Right lobe of liver (tissue), 6 donors: ENCODE measurements around the gene RBMS3. TPM values are rescaled to one million over a fixed set of nuclear protein-coding genes. Genes with fewer than 3 reads are reported as not detected.

Experiments
- ATAC-seq, 4 donors: fragments of 200-7000 bp; cut with Tn5 transposase; one replicate each; pipeline ENCODE4 v1.9.1; 2020; ENCODE audit warnings: mild to moderate bottlenecking in 4 of 4, moderate library complexity in 4 of 4
- DNase-seq, 3 donors: peaks; one replicate each; pipeline ENCODE4 v3.0.0-alpha.2; 2020
- H3K27ac ChIP-seq, 3 donors: fragments of 200-600 bp; one replicate each; pipeline ENCODE4 v1.8.0; 2022
- H3K27me3 ChIP-seq, 2 donors: fragments of 200-600 bp; one replicate each; pipeline ENCODE4 v1.8.0; 2022
- H3K36me3 ChIP-seq, 4 donors: fragments of 200-600 bp; sonication (generic) in 1 of 4; one replicate each; pipeline versions ENCODE4 v1.5.1 to v1.8.0; 2017 to 2022; ENCODE audit warnings: control low read depth in 1 of 4
- H3K4me1 ChIP-seq, 4 donors: fragments of 200-600 bp; sonication (generic) in 1 of 4; one replicate each; pipeline versions ENCODE4 v1.5.1 to v1.8.0; 2017 to 2022; ENCODE audit warnings: control low read depth in 1 of 4
- H3K4me3 ChIP-seq, 3 donors: fragments of 200-600 bp; one replicate each; pipeline ENCODE4 v1.8.0; 2022
- H3K9me3 ChIP-seq, 4 donors: fragments of 200-600 bp; sonication (generic) in 1 of 4; one replicate each; pipeline versions ENCODE4 v1.5.1 to v1.8.0; 2017 to 2022; ENCODE audit warnings: control low read depth in 1 of 4
- CTCF ChIP-seq, 4 donors: fragments of 200-600 bp in 3 of 4; fragments of 450-650 bp in 1 of 4; IDR thresholded peaks; one replicate each; pipeline versions ENCODE4 v1.5.1 to v1.8.0; 2016 to 2022; ENCODE audit warnings: antibody characterized with exemption in 4 of 4, mild to moderate bottlenecking in 2 of 4
- POLR2A ChIP-seq: fragments of 450-650 bp; IDR thresholded peaks from one replicate; pipeline ENCODE4 v1.6.1; 2017; ENCODE audit warnings: antibody characterized with exemption, mild to moderate bottlenecking
- WGBS: methylation state at CpG from one replicate; pipeline ENCODE4 v1.1.6; 2018; ENCODE audit warnings: low coverage, low lambda C conversion rate; ENCODE audit not compliant: insufficient coverage; ENCODE audit errors: missing lambda C conversion rate; 5-methylcytosine and 5-hydroxymethylcytosine counted together
- intact Hi-C, 2 donors: fragments of 100-400 bp; cut with DNase I; formaldehyde crosslinking; loops; one replicate each; pipeline versions ENCODE4 v1.11.2 to v1.14.1; 2022
- total RNA-seq, 6 experiments: library from RNA; depleted of rRNA in 2 of 6; stranded (reverse); fragments of >200 nt in 2 of 6; fragmentation: NEBNext Ultra II Directional in 3 of 6; extraction: Animal tissue kit (Norgen Biotek cat#: 25700) in 3 of 6; gene quantifications; one replicate each; pipeline versions ENCODE4 v1.1.0 to v1.2.4, GENCODE V29; 2016 to 2023
- donor health status: DM: no; HTN: yes; CAD: no.
- donor health status: DM: no; HTN: no; CAD: no.
- donor health status: DM: no; HTN: no; CAD: no.
- donor health status: DM: no; HTN: yes; CAD: no.
- donor health status: DM: no; HTN: yes; CAD: no.

RBMS3 gene
- total RNA-seq, 6 experiments from 2014 or later: 6.3 to 11.5 (median 8.3) TPM

DNA sequence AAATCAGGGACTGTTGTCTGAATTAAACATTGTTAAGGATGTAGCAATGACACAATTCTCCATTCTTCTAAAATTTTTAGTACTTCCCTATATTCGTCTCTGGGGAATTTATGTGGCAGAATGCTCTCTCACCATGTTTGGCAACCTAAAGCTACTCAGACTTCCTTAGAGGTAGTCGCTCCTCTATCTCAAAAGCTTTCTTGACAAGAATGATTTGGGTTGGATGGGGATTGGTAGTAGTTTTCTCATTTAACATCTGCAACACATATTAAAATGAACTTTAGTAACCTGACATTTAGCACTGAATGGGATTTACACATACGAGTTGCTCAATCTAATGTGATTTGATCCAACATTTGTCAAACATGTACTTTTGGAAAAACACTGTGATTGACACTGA, 233.3 kb downstream of the RBMS3 start:
- no peaks in the 10 kb centered on the region for H3K36me3 ChIP-seq
- H3K4me3 ChIP-seq: no peak overlapping the region
- ATAC-seq (peak in 3 of 4 donors; percentile 58 to 69 (median 62)), DNase-seq (no peak)
- TF ChIP-seq CTCF (IDR thresholded peaks at IDR 0.05) (no peak), POLR2A (no peak)
- WGBS: 34% methylated on average over 3 of the region's 3 CpGs
- H3K27ac ChIP-seq: no peak overlapping the region
- peaks cover 0 to 17% (median 8%) of the 10 kb centered on the region in 4 donors for H3K4me1 ChIP-seq
- intact Hi-C loops: no loop called here
- no peaks in the 10 kb centered on the region for H3K27me3 ChIP-seq
- no peaks in the 10 kb centered on the region for H3K9me3 ChIP-seq

GRCh38 chr3:29514912-29515311, 234.0 kb downstream of the RBMS3 start:
- Histone ChIP-seq H3K4me1 (peaks cover 0 to 17% (median 8%) of the 10 kb centered on the region in 4 donors), H3K36me3 (no peaks in the 10 kb centered on the region), H3K9me3 (no peaks in the 10 kb centered on the region), H3K4me3 (no peak overlapping the region), H3K27me3 (no peaks in the 10 kb centered on the region), H3K27ac (no peak overlapping the region)
- TF ChIP-seq CTCF (IDR thresholded peaks at IDR 0.05): no peak
- TF ChIP-seq POLR2A: no peak
- peak in 1 of 4 donors; percentile 10 for ATAC-seq
- 27% methylated on average over 3 of the region's 3 CpGs for WGBS
- no peak for DNase-seq
- intact Hi-C loops: no loop called here

- Histone ChIP-seq H3K27me3 (no peaks in the 10 kb centered on the region), H3K4me3 (no peak overlapping the region), H3K27ac (no peak overlapping the region), H3K9me3 (no peaks in the 10 kb centered on the region), H3K36me3 (no peaks in the 10 kb centered on the region), H3K4me1 (peaks cover 0 to 18% (median 8%) of the 10 kb centered on the region in 4 donors)
- peak in 3 of 4 donors; percentile 20 to 28 (median 22) for ATAC-seq
- WGBS: 37% methylated on average over 2 of the region's 2 CpGs
- intact Hi-C loops: no loop called here
- TF ChIP-seq POLR2A: no peak
- TF ChIP-seq CTCF (IDR thresholded peaks at IDR 0.05): no peak
- DNase-seq: no peak
Measured at GRCh38 chr3:29515451-29515850, 234.6 kb downstream of the RBMS3 start.

DNA sequence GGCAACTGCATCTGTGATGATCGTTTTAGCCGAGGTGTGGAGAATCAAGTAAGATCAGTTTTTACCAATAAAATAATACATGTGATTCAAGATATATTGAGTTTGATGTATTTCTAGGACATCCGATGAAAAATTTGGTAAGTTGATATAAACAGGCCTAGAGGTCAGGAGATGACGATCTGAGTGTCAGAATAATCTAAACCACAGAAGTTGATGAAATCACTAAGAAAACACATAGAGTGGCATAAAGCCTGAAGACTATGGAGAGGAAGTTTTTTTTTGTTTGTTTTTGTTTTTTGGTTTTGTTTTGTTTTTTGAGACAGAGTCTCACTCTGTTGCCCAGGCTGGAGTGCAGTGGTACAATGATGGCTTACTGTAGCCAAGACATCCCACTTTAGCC, 235.3 kb downstream of the RBMS3 start:
- DNase-seq (no peak), ATAC-seq (no peak)
- no peak overlapping the region for H3K27ac ChIP-seq
- no peak overlapping the region for H3K4me3 ChIP-seq
- H3K27me3 ChIP-seq: no peaks in the 10 kb centered on the region
- H3K4me1 ChIP-seq: peaks cover 0 to 26% (median 8%) of the 10 kb centered on the region in 4 donors
- no peaks in the 10 kb centered on the region for H3K9me3 ChIP-seq
- TF ChIP-seq POLR2A (no peak), CTCF (IDR thresholded peaks at IDR 0.05) (no peak)
- intact Hi-C loops: no loop called here
- no peaks in the 10 kb centered on the region for H3K36me3 ChIP-seq
- WGBS: 74% methylated on average over 4 of the region's 4 CpGs

DNA sequence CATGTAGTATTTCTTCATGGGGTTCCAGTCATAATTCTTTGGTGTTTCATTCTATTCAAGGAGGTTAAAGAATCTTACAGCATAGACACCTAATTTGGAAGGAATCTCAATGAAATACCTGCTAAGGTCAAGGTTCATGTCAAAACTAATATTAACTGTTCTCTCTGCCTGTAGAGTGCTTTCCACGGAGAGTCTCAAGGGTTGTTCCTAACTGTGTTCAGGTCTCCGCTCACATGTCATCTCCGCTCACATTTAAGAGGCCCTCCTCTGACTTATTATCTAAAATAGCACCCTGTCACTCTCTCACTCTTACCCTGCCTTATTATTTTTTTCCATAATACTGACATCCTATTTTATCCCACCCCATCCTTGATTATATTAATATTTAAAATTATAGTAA, 239.9 kb downstream of the RBMS3 start:
- H3K9me3 ChIP-seq: no peaks in the 10 kb centered on the region
- intact Hi-C loops: no loop called here
- ATAC-seq (peak in 3 of 4 donors; percentile 8 to 52 (median 47)), DNase-seq (no peak)
- no peak overlapping the region for H3K4me3 ChIP-seq
- H3K36me3 ChIP-seq: no peaks in the 10 kb centered on the region
- peak overlapping the region in 1 of 3 donors; percentile 39 for H3K27ac ChIP-seq
- H3K27me3 ChIP-seq: no peaks in the 10 kb centered on the region
- peaks cover 0 to 34% (median 3%) of the 10 kb centered on the region in 4 donors for H3K4me1 ChIP-seq
- TF ChIP-seq CTCF (IDR thresholded peaks at IDR 0.05) (no peak), POLR2A (no peak)
- 56% methylated on average over 3 of the region's 3 CpGs for WGBS
